SK-N-MC (cell line): ENCODE measurements around the gene PRDM10.

Experiments used
- EZH2 ChIP-seq: fragments of 200-600 bp; sonication (generic); IDR thresholded peaks from one replicate; pipeline ENCODE4 v1.6.1; 2017; ENCODE audit warnings: antibody characterized with exemption
- FOXP2 ChIP-seq: optimal IDR thresholded peaks from 2 replicates; pipeline ENCODE3; 2011; ENCODE audit warnings: mild to moderate bottlenecking, moderate library complexity; ENCODE audit not compliant: insufficient read depth; ENCODE audit errors: extremely low read length, control extremely low read depth
- POLR2AphosphoS5 ChIP-seq: IDR thresholded peaks from 2 replicates; pipeline ENCODE4 v1.6.1; 2012; ENCODE audit warnings: mild to moderate bottlenecking, low read depth, low read length, borderline replicate concordance

DNA sequence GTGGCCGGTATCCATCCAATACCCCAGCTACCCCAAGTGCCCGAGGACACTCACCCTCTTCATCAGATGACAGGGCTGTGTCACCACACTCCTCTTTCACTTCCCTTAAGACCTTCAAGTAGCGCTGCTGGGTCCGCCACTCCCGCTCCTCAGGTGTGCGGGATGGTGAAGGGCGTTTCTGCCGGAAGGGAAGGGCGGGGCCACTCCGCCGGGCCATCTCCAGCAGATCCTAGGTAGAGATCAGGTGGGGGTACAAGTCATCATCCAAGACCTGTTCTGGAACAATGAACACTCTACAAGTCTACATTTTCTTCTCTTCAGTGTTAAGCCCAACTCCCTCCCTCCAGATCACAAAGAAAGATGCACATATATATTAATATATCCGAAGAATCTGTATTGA, 117.3 kb downstream of the PRDM10 start:
- TF ChIP-seq POLR2AphosphoS5 (no peak), EZH2 (no peak), FOXP2 (no peak)
